Transverse colon (tissue), 3 donors: ENCODE measurements around the gene GPR42.

Source experiments
- CTCF ChIP-seq, 5 experiments: fragments of 200-600 bp in 3 of 5; fragments of 450-650 bp in 2 of 5; sonication (generic) in 3 of 5; IDR thresholded peaks; 1 replicate in 2 of 5; 2 replicates in 3 of 5; pipeline ENCODE4 v1.5.1; 2016 to 2017; ENCODE audit warnings: antibody characterized with exemption in 5 of 5, inconsistent platforms in 3 of 5, mild to moderate bottlenecking in 2 of 5, moderate library complexity in 1 of 5
- POLR2A ChIP-seq: fragments of 450-650 bp; IDR thresholded peaks from one replicate; pipeline ENCODE4 v1.6.1; 2016; ENCODE audit warnings: antibody characterized with exemption, mild to moderate bottlenecking, moderate library complexity

GRCh38 chr19:35355791-35356460 lies 14.9 kb upstream of the GPR42 start:
- no peak for TF ChIP-seq CTCF (IDR thresholded peaks at IDR 0.05)
- TF ChIP-seq POLR2A, result no peak
